ENCODE results near the gene NTN3.

GRCh38 chr16:2489581-2489980, 18.5 kb downstream of the NTN3 start:
- TF ChIP-seq POLR2A (IDR thresholded peaks at IDR 0.05), result no peak
- TF ChIP-seq CTCF (IDR thresholded peaks at IDR 0.05), result no peak
